Measurements from ENCODE around the gene GKN2. TPM values are rescaled to one million over a fixed set of nuclear protein-coding genes. Genes with fewer than 3 reads are reported as not detected.
A peak's percentile ranks its signal among the peaks of the same experiment; 100 is the strongest.
"Not testable (repeated sequence)": the region's sequence is repeated elsewhere in the genome, so short reads cannot be mapped to it uniquely, and the experiment has no call there.

GKN2 gene
- total RNA-seq, 1 experiment from 2014 or later = not detected

DNA sequence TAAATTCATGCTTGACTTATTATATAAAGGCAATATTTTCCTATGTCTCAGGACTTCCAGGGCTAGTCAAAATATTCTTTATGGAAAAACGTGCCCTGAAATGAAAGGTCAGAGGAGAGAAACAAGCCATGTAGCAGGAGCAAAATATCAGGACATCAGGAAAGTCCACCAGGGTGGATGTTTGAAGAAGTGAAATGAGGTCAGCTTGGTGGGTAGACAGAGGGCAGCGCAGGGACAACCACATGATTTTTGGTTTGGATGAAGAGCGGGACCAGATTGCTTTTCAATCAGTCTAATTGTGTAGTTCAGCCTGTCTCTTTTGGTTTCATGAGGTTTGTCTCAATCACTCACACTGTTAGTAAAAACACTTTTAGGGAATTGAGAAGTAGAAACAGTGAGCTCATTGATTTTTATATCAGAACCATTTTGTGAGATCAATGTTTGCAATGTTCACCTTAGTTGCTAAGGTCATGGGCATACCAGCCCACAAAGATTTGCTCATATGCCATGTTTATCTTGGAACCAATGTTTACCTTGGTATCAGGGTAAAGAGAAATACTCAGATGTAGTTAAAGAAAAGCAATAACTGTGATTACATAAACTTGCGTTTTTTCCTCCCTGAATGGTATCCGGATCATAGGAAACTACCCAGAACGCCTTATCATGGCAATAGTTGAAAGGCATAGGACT, 32.1 kb downstream of the GKN2 start:
- DNase-seq (ENCODE audit: low read depth) = no peak

- DNase-seq (ENCODE audit: low read depth) = peak; percentile 69
These were observed 34.2 kb downstream of the GKN2 start for GRCh38 chr2:68918497-68918896.

DNA sequence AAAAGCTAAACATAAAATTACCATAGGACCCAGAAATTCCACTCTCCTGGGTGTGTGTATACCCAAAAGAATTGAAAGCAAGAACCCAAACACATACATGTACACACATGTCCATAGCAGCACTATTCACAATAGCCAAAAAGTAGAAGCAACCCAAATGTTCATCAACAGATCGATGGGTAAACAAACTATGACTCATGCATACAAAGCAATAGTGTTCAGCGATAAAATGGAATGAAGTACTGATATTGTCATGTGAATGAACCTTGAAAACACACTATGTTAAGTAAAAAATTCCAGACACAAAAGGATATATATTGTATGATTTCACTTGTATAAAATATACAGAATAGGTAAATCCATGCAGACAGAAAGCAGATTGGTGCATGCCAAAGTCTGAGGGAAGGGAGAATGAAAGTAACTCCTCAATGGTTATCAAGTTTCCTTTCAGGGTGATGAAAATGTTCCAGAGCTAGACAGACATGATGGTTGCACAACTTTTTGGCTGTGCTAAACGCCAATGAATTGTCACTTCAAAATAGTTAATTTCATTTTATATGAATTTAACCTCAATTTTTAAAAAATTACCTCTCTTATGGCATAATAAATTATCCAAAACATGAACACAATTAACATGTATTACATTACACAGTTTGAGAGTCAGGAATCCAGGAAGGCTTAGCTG, 35.5 kb downstream of the GKN2 start:
- no peak for DNase-seq (ENCODE audit: low read depth)

GRCh38 chr2:68916226-68916625, 36.5 kb downstream of the GKN2 start:
- no peak for DNase-seq (ENCODE audit: low read depth)

DNA sequence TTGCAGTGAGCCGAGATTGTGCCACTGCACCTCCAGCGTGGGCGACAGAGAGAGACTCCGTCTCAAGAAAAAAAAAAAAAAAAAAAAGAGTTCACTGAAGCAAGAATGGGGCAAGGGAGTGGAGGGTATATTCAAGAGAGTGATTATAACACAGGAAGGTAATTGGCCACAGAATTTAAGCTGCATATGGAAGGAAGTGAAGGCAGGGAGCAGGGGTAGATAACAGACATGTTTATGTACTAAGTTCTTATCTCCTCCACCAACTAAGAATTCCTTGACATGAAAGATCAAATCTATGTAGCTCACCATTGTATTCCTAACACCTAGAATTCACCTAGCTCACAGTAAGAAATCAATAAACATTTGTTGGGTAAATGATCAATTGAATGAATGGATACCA, 37.3 kb downstream of the GKN2 start:
- no peak for DNase-seq (ENCODE audit: low read depth)

- no peak for DNase-seq (ENCODE audit: low read depth)
These were observed 39.3 kb downstream of the GKN2 start for GRCh38 chr2:68913359-68913758.

- no peak for DNase-seq (ENCODE audit: low read depth)
These were observed 40.0 kb downstream of the GKN2 start for GRCh38 chr2:68912732-68913131.

DNA sequence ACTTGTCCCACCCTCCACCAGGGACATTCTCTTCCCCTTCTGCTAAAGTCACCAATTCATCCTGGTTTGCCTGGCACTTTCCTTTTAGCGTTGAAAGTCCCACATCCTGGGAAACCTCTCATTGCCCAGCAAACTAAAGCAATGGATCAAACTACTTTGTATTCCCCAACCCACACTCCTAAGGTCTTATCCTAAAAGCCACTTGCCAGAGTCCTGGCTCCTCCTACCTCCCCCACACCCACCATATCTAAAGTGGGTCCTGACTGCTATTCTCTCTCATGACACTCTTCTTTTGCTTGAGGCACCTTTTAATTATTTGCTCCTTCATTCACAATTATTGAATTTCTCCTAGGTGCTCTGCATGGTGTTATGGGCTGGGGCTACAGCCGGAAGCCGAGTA, 40.6 kb downstream of the GKN2 start:
- no peak for DNase-seq (ENCODE audit: low read depth)

- DNase-seq (ENCODE audit: low read depth) = no peak
These were observed 41.0 kb downstream of the GKN2 start for GRCh38 chr2:68911709-68912108.

DNA sequence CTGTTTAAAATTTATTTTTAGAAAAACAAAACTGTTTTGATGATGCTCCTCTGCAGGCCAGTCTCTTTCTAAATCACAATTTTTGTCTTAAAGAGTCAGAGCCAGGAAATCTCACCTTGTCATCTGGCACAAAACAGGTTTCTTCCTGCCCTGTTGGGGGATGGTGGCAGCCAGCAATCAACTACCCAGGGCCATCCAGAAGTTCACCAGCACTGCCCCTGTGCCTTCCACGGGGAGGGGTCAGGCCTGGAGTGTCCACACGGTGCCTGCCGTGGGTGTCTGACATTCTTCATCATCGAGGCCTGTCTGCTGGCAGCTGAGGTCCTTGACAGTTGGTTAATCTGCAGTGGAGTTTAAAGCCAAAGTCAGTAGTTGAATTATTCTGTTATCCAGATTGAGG, 41.4 kb downstream of the GKN2 start:
- DNase-seq (ENCODE audit: low read depth) = no peak

GRCh38 chr2:68909793-68910674, 42.7 kb downstream of the GKN2 start:
- peak; percentile 77 for DNase-seq (ENCODE audit: low read depth)

- peak; percentile 91 for DNase-seq (ENCODE audit: low read depth)
These were observed 44.2 kb downstream of the GKN2 start for GRCh38 chr2:68908392-68908970.

DNA sequence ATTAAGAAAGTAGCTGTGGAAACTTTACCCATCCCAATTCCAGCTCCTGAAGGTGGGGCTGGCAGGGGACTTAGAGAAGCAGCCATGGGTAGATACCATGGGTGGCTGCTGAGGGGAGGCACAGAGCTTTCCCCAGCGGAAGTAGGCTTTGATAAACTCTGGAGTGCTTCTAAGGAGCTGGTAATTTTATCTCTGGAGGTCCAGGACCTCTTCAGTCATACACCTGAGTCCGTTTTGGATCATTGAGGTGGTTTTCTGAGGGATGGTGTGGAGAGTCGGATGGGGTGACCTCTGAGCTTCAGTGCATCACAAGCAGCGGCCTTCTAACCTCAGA, 44.8 kb downstream of the GKN2 start:
- no peak for DNase-seq (ENCODE audit: low read depth)

GRCh38 chr2:68907232-68907919, 45.3 kb downstream of the GKN2 start:
- DNase-seq (ENCODE audit: low read depth) = no peak

- DNase-seq (ENCODE audit: low read depth) = no peak
These were observed 46.0 kb downstream of the GKN2 start for GRCh38 chr2:68906716-68907115.

DNA sequence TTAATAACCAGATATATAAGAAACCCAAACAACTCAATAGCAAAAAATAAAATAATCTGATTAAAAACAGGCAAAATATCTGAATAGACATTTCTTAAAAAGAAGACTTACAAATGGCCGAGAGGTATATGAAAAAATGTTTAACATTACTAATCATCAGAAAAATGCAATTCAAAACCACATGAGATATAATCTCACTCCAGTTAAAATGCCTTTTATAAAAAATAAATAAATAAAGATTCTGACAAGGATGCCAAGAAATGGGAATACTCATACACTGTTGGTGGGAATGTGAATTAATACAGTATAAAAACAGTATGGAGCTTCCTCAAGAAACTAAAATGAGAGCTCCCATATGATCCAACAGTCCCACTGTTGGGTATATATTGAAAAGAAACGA, 47.6 kb downstream of the GKN2 start:
- peak; percentile 31 for DNase-seq (ENCODE audit: low read depth)

DNA sequence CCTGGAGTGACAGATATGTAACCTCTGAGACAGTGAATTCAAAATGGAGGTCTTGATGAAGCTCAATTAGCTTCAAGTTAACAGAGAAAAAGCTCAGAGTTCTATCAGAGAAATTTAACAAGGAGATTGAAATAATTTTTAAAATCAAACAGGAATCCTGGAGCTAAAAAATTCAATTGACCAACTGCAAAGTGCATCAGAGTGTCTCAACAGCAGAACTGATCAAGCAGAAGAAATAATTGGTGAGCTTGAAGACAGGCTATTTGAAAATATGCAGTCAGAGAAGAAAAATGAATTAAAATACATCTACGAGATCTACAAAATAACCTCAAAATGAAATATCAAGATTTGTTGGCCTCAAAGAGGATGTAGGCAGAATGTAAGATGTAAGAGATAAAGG, 51.1 kb downstream of the GKN2 start:
- DNase-seq (ENCODE audit: low read depth) = no peak

DNA sequence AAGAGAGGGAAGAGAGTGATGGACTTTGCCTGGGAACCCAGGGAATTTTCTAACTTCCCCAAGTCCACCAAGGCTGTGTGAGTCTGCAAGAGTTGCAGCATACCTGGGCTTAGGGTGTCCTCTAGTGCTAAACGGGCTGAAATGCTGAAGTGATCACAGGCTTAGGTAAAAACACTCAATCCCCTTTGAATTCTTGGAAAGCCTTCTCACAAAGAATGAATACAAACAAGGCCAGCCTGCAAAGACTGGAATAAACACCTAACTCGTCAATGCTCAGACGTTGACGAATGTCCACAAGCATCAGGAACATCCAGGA, 51.5 kb downstream of the GKN2 start:
- DNase-seq (ENCODE audit: low read depth) = peak; percentile 23

- peak; percentile 29 for DNase-seq (ENCODE audit: low read depth)
These were observed 52.0 kb downstream of the GKN2 start for GRCh38 chr2:68900496-68901198.

GRCh38 chr2:68895981-68896380, 56.7 kb downstream of the GKN2 start:
- not testable (repeated sequence) for DNase-seq (ENCODE audit: low read depth)

Data from RPMI7951 (cell line).